KOPT-K1 (cell line): ENCODE measurements around the gene CCDC197.

ENCODE experiments used
- H3K27ac ChIP-seq: fragments of 200-600 bp; sonication (generic); 2 replicates; pipeline ENCODE4 v1.5.1; 2016; ENCODE audit warnings: antibody characterized with exemption, mild to moderate bottlenecking, low read depth, low read length; ENCODE audit not compliant: poor library complexity, severe bottlenecking
- H3K36me3 ChIP-seq: fragments of 200-600 bp; sonication (generic); 2 replicates; pipeline ENCODE4 v1.5.1; 2017; ENCODE audit warnings: antibody characterized with exemption, mild to moderate bottlenecking, low read length, moderate library complexity; ENCODE audit not compliant: insufficient read depth
- H3K9me3 ChIP-seq: fragments of 200-600 bp; sonication (generic); 2 replicates; pipeline ENCODE4 v1.5.1; 2017; ENCODE audit warnings: antibody characterized with exemption, low read length, mild to moderate bottlenecking; ENCODE audit not compliant: insufficient read depth, poor library complexity, severe bottlenecking

The CCDC197 gene

GRCh38 chr14:94016446-94016976 is 19.4 kb downstream of the CCDC197 start:
- Histone ChIP-seq H3K36me3 (no peaks in the 10 kb centered on the region), H3K27ac (no peak overlapping the region), H3K9me3 (no peaks in the 10 kb centered on the region)

DNA sequence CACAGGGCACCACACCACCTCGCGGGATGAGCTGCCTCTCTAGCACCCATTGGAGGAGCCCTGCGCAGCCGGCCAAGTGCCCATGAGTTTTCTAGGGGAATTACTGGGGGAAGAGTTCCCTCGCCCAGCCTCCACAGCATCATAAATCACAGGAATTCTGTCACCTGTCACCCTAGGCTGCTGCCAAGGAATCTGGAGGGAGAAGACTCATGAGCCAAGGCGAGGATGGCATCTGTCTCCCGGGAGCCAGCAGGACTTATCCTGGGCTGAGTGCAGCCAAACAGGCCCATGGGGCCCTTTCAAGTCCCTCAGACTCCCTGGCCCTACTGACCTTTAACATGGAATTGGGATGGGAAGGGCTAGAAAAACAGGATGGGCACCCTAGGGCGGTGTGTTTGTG is 21.2 kb downstream of the CCDC197 start:
- H3K9me3 ChIP-seq: no peaks in the 10 kb centered on the region
- no peak overlapping the region for H3K27ac ChIP-seq
- no peaks in the 10 kb centered on the region for H3K36me3 ChIP-seq

DNA sequence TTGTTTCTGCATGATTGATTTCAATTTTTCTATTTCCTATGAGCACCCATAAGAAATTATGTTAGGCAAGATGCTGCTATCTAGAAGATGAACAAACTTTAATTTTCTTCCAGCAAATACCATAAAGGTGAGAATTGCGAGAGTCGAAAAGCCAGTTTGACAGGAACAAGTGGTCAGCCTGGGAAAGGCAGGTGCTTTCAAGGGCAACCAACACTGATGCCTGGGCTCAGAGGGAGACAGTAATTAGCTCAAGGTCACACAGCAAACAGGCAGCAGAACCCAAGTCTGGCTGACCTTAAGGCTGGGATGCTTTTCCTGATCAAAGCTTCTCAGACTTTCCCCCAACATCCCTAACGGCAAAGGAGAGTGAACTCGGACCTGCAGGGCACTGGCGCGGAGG is 22.2 kb downstream of the CCDC197 start:
- H3K9me3 ChIP-seq: no peaks in the 10 kb centered on the region

DNA sequence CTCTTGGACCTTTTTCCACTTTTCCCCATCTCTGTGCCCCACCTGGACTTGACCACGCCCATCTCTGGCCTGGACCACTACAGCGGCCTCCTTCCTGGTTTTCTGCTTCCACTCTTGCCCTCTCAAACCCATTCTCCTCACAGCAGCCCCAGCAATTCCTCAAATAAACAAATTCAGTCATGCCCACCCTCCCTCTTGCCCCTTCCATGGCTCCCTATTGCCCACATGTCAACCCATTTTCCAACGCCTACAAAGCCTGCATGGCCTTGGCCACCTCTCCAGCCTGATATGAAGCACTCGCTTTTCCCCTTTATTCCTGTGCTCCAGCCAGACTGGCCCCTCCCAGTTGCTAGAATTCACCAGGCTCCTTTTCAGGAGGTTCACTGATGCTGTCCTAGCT is 23.2 kb downstream of the CCDC197 start:
- H3K27ac ChIP-seq: no peak overlapping the region
- H3K9me3 ChIP-seq: no peaks in the 10 kb centered on the region
- no peaks in the 10 kb centered on the region for H3K36me3 ChIP-seq

More for the DNA sequence above, 22.2 kb downstream of the CCDC197 start:
- no peaks in the 10 kb centered on the region for H3K36me3 ChIP-seq
- H3K27ac ChIP-seq: no peak overlapping the region

- Histone ChIP-seq H3K36me3 (no peaks in the 10 kb centered on the region), H3K27ac (no peak overlapping the region), H3K9me3 (no peaks in the 10 kb centered on the region)
Measured at GRCh38 chr14:94021001-94021400, 23.9 kb downstream of the CCDC197 start.

- no peaks in the 10 kb centered on the region for H3K36me3 ChIP-seq
- no peaks in the 10 kb centered on the region for H3K9me3 ChIP-seq
- H3K27ac ChIP-seq: no peak overlapping the region
Measured at GRCh38 chr14:94021416-94022157, 24.5 kb downstream of the CCDC197 start.

DNA sequence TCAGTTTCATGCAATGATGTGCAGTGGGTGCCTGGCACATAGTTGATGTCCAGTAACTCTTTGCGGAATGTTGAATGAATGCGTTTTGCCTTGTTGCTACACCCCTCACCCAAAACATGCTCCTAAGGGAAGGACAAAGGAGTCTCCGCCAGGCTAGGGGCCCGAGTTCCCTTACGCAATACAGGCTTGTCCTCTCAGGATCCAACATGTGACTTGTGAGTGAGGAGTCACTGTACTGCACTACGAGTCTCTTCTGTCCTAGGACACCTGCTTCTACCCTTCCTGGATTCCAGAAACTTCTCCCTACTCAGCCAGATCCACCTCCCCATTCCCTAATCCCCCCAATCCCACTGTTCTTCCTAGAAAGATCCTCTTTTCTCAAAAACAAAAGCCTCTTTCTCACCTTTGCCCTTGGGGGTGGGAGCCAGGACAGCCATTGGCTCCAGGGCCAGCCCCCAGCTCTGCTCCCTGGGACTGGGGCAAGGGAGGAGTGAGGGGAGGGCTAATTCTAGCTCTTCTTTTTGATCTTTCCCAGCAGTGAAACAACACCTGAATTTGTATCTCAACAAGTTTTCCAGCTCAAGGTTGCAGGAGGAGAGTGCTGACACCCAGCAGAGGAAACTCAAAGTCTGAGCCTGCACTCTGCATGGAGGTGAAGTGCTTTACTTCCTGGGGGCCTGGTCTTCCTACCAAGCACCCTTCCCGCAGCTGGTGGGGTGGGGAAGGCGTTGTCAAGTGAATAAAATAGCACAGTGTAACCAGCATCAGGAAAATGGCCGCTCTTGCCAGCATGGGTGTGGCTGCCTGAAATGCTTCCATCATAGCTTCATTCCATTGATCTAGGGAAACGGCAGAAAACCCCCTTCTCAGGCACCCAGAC is 25.7 kb downstream of the CCDC197 start:
- no peak overlapping the region for H3K27ac ChIP-seq
- no peaks in the 10 kb centered on the region for H3K36me3 ChIP-seq
- H3K9me3 ChIP-seq: no peaks in the 10 kb centered on the region

GRCh38 chr14:94024549-94024948 is 27.4 kb downstream of the CCDC197 start:
- Histone ChIP-seq H3K27ac (no peak overlapping the region), H3K36me3 (no peaks in the 10 kb centered on the region), H3K9me3 (no peaks in the 10 kb centered on the region)

- Histone ChIP-seq H3K9me3 (no peaks in the 10 kb centered on the region), H3K27ac (no peak overlapping the region), H3K36me3 (no peaks in the 10 kb centered on the region)
Measured at GRCh38 chr14:94025720-94026119, 28.6 kb downstream of the CCDC197 start.

- H3K9me3 ChIP-seq: no peaks in the 10 kb centered on the region
- H3K36me3 ChIP-seq: no peaks in the 10 kb centered on the region
- no peak within 1 kb of the TSS for H3K27ac ChIP-seq
Measured at GRCh38 chr14:94026173-94026888, 29.2 kb downstream of the CCDC197 start, which contains the start of gene OTUB2. Gene OTUB2 (plus strand): TSS chr14:94026340. CDS start chr14:94026538, 198 bp downstream.

DNA sequence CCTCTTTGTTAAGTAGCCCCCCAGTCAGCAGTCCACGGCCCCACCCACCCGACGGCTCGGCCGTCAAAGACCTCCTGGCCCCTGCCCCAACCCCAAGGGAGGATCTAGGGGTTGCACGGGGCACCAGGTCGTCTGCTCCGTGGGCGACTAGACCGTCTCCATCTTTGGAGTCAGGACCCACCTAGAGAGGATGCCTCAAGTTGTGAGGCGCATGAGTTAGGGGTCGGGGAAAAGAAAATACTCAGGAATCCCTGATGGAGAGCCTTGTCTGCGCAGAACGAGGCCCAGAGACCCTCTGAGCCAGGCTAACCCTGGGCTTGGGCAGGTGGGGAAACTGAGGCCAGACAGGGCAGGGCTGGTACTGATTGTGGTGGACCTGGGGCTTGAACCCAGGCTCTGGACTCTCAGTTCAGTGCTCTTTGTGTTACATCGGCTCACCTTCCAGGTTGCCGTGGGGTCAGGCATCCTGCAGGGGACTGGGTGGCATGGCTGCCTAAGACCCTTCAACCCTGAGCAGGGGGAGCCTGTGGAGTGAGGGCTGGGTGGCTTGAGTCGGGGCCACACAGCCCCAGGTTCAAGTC is 29.9 kb downstream of the CCDC197 start:
- H3K36me3 ChIP-seq: no peaks in the 10 kb centered on the region
- no peak overlapping the region for H3K27ac ChIP-seq
- no peaks in the 10 kb centered on the region for H3K9me3 ChIP-seq

GRCh38 chr14:94027566-94028449 is 30.7 kb downstream of the CCDC197 start:
- no peaks in the 10 kb centered on the region for H3K36me3 ChIP-seq
- no peak overlapping the region for H3K27ac ChIP-seq
- no peaks in the 10 kb centered on the region for H3K9me3 ChIP-seq

DNA sequence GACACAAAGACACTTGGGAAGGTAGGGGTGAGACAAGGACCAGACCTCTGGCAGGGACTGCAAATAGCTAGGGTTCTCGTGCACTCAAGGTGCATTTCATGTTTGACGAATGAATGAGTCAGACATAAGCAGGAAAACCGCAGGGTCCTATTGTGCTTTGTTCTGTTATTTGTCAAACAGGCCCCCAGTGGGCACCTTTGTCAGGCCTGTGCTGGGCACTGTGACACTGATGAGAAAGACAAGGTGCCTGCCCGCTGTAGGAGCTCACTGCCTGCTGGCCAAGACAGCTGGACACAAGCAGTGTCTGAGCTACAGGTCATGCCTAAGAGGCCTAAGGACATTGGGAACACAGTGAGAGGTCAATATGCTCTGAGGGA is 31.3 kb downstream of the CCDC197 start:
- Histone ChIP-seq H3K9me3 (no peaks in the 10 kb centered on the region), H3K36me3 (no peaks in the 10 kb centered on the region), H3K27ac (no peak overlapping the region)

DNA sequence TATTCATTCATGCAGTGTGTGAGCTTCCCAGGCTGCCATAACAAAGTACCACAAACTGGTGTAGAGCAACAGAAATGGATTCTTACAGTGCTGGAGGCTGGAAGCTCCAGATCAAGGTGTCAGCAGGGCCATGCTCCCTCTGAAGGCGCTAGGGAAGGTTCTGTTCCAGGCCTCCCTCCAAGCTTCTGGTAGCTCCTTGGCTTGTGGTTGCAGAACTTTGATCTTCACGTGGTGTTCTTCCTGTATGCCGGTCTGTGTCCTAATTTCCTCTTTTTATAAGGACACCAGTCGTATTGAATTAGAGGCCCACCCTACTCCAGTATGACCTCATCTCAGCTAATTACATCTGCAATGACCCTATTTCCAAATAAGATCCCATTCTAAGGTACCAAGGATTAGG is 32.2 kb downstream of the CCDC197 start:
- no peak overlapping the region for H3K27ac ChIP-seq
- H3K36me3 ChIP-seq: no peaks in the 10 kb centered on the region
- no peaks in the 10 kb centered on the region for H3K9me3 ChIP-seq
